Osteocyte (in vitro differentiated cells): ENCODE results near the gene CA7. TPM values are rescaled to one million over a fixed set of nuclear protein-coding genes. Genes with fewer than 3 reads are reported as not detected.

Experiments
- DNase-seq: peaks from one replicate; pipeline ENCODE4 v3.0.0; 2021; ENCODE audit warnings: mixed read lengths; ENCODE audit not compliant: unreplicated experiment; ENCODE audit errors: extremely low spot score
- H3K27ac Mint-ChIP-seq: one replicate; pipeline ENCODE4 v1.8.0; 2021; ENCODE audit warnings: mild to moderate bottlenecking, mixed read lengths; ENCODE audit not compliant: unreplicated experiment
- H3K27me3 Mint-ChIP-seq: one replicate; pipeline ENCODE4 v1.8.0; 2021; ENCODE audit warnings: mixed read lengths; ENCODE audit not compliant: unreplicated experiment
- H3K36me3 Mint-ChIP-seq: one replicate; pipeline ENCODE4 v1.8.0; 2021; ENCODE audit warnings: mixed read lengths; ENCODE audit not compliant: unreplicated experiment
- H3K4me1 Mint-ChIP-seq: one replicate; pipeline ENCODE4 v1.8.0; 2021; ENCODE audit warnings: mixed read lengths; ENCODE audit not compliant: unreplicated experiment
- H3K4me3 Mint-ChIP-seq: one replicate; pipeline ENCODE4 v1.8.0; 2021; ENCODE audit warnings: mild to moderate bottlenecking, moderate library complexity, mixed read lengths; ENCODE audit not compliant: unreplicated experiment
- H3K9me3 Mint-ChIP-seq: one replicate; pipeline ENCODE4 v1.8.0; 2021; ENCODE audit warnings: mixed read lengths; ENCODE audit not compliant: unreplicated experiment
- CTCF ChIP-seq: fragments of 200-600 bp; sonication (generic); IDR thresholded peaks from 2 replicates; pipeline ENCODE4 v1.5.0; 2021; ENCODE audit warnings: antibody characterized with exemption, mild to moderate bottlenecking, moderate library complexity
- total RNA-seq: library from RNA; stranded (reverse); gene quantifications from 2 replicates; pipeline ENCODE4 v1.2.1, GENCODE V29; 2021

CA7 gene
- total RNA-seq, 1 donor from 2014 or later: not detected

- Mint-ChIP-seq H3K9me3 (no peaks in the 10 kb centered on the region), H3K27me3 (peaks cover 29% of the 10 kb centered on the region), H3K36me3 (no peaks in the 10 kb centered on the region), H3K4me3 (no peak overlapping the region), H3K27ac (no peak overlapping the region), H3K4me1 (peaks cover 11% of the 10 kb centered on the region)
- no peak for TF ChIP-seq CTCF
- DNase-seq: no peak
Measured at GRCh38 chr16:66849021-66849420, 4.8 kb downstream of the CA7 start.

- TF ChIP-seq CTCF: no peak
- no peak for DNase-seq
- Mint-ChIP-seq H3K9me3 (no peaks in the 10 kb centered on the region), H3K4me1 (peaks cover 11% of the 10 kb centered on the region), H3K27ac (no peak overlapping the region), H3K27me3 (peaks cover 29% of the 10 kb centered on the region), H3K4me3 (no peak overlapping the region), H3K36me3 (no peaks in the 10 kb centered on the region)
Measured at GRCh38 chr16:66849549-66849948, 5.3 kb downstream of the CA7 start.

GRCh38 chr16:66850115-66850815, 6.1 kb downstream of the CA7 start:
- H3K36me3 Mint-ChIP-seq: no peaks in the 10 kb centered on the region
- H3K4me3 Mint-ChIP-seq: no peak overlapping the region
- no peak for TF ChIP-seq CTCF
- peaks cover 6% of the 10 kb centered on the region for H3K4me1 Mint-ChIP-seq
- H3K27me3 Mint-ChIP-seq: peaks cover 25% of the 10 kb centered on the region
- no peaks in the 10 kb centered on the region for H3K9me3 Mint-ChIP-seq
- DNase-seq: no peak
- no peak overlapping the region for H3K27ac Mint-ChIP-seq

GRCh38 chr16:66851166-66851964, 7.2 kb downstream of the CA7 start:
- Mint-ChIP-seq H3K36me3 (no peaks in the 10 kb centered on the region), H3K27me3 (peaks cover 14% of the 10 kb centered on the region), H3K4me3 (no peak overlapping the region), H3K4me1 (no peaks in the 10 kb centered on the region), H3K9me3 (no peaks in the 10 kb centered on the region), H3K27ac (no peak overlapping the region)
- no peak for DNase-seq
- no peak for TF ChIP-seq CTCF
